Suppressor macrophage treated with lipopolysaccharide for 4 hours (primary cell): ENCODE measurements around the gene FAF1.
"Not testable (repeated sequence)": the region's sequence is repeated elsewhere in the genome, so short reads cannot be mapped to it uniquely, and the experiment has no call there.

Experiments
- DNase-seq: peaks from one replicate; pipeline ENCODE4 v3.0.0-alpha.2; 2020

The FAF1 gene

DNA sequence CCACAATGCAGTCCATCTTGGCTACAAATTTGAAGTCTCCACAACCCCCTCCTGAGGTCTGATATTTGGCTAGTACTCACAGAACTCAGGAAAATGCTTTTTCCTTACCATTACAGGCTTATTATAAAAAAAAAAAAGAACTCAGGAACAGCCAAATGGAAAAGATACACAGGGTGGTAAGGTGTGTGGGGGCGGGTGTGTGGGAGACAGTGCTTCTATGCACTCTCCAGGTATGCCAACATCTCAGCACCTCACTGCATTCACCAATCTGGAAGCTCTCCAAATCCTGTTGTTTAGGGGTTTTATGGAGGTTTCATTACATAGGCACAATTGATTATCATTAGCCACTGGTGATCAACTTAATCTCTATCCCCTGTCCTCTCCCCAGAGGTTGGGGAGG, 126.9 kb downstream of the FAF1 start:
- no peak for DNase-seq

GRCh38 chr1:50832167-50832566, 127.9 kb downstream of the FAF1 start:
- DNase-seq: no peak

GRCh38 chr1:50831300-50832061, 128.6 kb downstream of the FAF1 start:
- DNase-seq: no peak

- no peak for DNase-seq
Measured at GRCh38 chr1:50830621-50831020, 129.4 kb downstream of the FAF1 start.

- DNase-seq: no peak
Measured at GRCh38 chr1:50829014-50829958, 130.8 kb downstream of the FAF1 start.

- DNase-seq: no peak
Measured at GRCh38 chr1:50827546-50827945, 132.5 kb downstream of the FAF1 start.

DNA sequence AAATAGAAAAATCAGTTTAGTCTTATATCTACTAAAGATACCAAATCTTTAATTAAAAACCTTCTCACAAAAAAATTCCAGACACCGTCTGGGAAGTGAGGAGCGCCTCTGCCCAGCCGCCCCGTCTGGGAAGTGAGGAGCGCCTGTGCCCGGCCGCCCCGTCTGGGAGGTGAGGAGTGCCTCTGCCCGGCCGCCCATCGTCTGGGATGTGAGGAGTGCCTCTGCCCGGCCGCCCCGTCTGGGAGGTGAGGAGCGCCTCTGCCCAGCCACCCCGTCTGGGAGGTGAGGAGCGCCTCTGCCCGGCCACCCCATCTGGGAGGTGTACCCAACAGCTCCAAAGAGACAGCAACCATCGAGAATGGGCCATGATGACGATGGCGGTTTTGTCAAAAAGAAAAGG, 133.3 kb downstream of the FAF1 start:
- DNase-seq: not testable (repeated sequence)

DNA sequence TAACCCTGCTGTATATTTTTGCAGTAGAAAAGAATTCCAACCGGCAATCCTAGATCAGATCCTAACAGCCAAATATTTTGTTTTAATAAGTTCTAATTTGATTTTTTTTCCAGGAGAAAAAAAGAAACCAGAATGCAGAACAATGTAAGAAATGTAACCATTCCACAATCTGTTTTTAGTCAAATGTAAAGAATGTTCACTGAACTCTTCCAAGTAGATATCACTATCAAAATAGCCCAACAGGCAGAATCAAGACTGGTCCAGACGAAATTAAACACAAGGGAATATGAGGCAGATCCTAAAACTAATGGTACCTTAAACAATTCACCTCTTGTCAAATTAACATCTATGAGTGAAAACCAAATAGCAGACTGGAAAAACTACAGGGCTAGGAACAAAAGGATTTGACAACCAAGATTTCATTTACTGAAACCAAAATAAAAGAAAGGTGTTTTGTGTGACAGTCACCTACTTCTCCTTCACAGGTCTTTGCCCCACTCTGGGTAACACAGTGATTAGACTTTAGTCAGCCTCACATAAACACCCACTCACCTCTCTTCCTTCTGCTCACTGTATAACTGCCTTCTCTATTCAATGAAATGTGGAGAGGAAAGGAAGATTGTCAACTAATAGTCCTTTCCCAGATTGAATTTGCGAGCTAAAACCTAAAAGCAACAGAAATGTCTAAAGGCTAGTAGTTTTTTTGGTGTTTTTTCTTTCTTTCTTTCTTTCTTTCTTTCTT, 137.9 kb downstream of the FAF1 start:
- no peak for DNase-seq

GRCh38 chr1:50820545-50820944, 139.5 kb downstream of the FAF1 start:
- no peak for DNase-seq

GRCh38 chr1:50812346-50812745, 147.7 kb downstream of the FAF1 start:
- DNase-seq: no peak

GRCh38 chr1:50808296-50808695, 151.8 kb downstream of the FAF1 start:
- DNase-seq: no peak

- DNase-seq: peak; percentile 3
Measured at GRCh38 chr1:50796272-50796671, 163.8 kb downstream of the FAF1 start.

GRCh38 chr1:50793521-50793920, 166.5 kb downstream of the FAF1 start:
- DNase-seq: no peak

DNA sequence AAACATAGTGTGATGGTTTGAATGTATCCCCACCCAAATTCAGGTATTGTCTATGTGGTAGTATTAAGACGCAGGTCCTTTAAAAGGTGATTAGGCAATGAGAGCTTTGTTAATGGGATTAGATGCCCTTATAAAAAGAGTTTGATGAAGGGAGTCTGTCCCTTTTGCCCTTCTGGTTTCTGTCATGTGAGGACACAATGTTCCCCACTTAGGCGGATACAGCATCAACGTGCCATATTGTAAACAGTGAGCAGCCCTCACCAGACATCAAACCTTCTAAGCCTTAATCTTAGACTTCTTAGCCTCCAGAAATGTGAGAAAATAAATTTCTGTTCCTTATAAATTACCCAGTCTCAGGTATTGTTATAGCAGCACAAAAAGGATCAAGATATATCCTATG, 172.8 kb downstream of the FAF1 start:
- no peak for DNase-seq

- DNase-seq: no peak
Measured at GRCh38 chr1:50783286-50783685, 176.8 kb downstream of the FAF1 start.

- no peak for DNase-seq
Measured at GRCh38 chr1:50780797-50781196, 179.3 kb downstream of the FAF1 start.

GRCh38 chr1:50779801-50780200, 180.3 kb downstream of the FAF1 start:
- peak; percentile 43 for DNase-seq

DNA sequence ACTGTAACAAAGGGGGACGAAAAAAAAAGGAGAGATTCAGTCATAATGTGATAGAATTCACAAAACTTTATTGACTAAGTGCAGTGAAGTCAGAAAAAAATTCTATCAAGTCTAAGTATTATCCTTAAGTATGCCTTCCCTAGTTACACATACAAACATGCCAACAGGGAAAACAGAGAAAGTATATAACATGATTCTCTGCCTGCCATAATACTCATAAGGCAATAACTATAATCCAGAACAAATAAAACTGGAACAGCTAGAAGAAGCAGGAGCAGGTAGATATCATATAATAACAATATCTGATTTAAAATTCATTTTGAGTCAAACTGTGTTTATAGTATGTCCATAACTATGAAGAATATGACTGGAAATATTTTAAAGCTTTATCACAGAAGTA, 184.3 kb downstream of the FAF1 start:
- DNase-seq: no peak

DNA sequence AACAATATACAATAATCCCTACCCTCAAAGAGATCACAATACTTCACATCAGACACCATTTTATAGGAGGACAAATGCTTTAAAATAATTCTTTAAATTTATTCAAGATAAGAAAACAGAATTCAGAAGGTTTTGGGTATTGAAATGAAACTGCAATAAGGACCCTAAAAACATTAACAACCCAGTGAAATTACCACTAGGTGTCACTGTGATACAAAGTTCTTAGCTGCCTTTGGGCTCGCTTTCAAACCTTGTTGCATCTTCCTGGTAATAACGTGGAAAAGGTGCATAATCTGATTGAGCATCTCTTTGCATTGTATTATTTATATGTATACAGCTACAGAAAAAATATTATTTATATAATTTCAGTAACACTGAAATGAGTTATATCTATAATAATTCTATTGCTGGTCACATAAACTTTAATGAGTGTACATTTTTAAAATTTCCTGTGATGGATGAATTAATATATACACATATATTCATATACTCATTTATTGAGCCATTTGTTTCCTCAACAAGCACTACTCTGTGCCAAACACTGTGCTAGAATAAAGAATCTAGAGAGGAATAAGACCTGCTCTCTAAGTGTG, 185.2 kb downstream of the FAF1 start:
- DNase-seq: peak; percentile 62

DNA sequence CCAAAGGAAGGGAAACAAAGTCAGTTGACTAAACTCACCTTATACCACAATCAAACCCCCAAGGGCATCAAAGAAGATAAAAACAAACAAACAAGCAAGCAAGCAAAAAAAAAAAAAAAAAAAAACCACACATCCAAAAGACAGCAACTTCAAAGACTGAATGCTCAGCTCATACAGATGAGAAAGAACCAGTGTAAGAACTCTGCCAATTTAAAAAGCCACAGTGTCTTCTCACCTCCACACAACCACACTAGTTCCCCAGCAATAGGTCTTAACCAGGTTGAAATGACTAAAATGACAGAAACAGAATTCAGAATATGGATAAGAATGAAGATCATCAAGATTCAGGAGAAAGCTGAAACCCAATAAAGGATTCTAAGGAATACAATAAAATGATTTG, 193.4 kb downstream of the FAF1 start:
- DNase-seq: no peak

GRCh38 chr1:50756543-50756942, 203.5 kb downstream of the FAF1 start:
- DNase-seq: not testable (repeated sequence)

DNA sequence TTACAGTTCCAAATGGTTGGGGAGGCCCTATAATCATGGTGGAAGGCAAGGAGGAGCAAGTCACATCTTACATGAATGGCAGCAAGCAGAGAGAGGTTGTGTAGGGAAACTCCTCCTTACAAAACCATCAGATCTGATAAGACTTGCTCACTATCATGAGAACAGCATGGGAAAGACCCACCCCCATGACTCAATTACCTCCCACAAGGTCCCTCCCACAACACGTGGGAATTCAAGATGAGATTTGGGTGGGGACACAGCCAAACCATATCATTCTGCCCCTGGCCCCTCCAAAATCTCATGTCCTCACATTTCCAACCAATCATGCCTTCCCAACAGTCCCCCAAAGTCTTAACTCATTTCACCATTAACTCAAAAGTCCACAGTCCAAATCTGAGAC, 205.3 kb downstream of the FAF1 start:
- DNase-seq: not testable (repeated sequence)
